IPS-15b (cell line): ENCODE measurements around the gene ZNF335.

Source experiments
- H3K27me3 ChIP-seq: one replicate; pipeline ENCODE4 v1.6.1; 2013; ENCODE audit warnings: low read length; ENCODE audit not compliant: control insufficient read depth, insufficient read depth
- H3K36me3 ChIP-seq: one replicate; pipeline ENCODE4 v1.6.1; 2013; ENCODE audit warnings: low read length; ENCODE audit not compliant: control insufficient read depth, insufficient read depth
- H3K4me1 ChIP-seq: one replicate; pipeline ENCODE4 v1.6.1; 2013; ENCODE audit warnings: mild to moderate bottlenecking, low read length; ENCODE audit not compliant: control insufficient read depth, insufficient read depth
- H3K4me3 ChIP-seq: one replicate; pipeline ENCODE4 v1.5.1; 2013; ENCODE audit warnings: low read depth, low read length
- H3K9ac ChIP-seq: one replicate; pipeline ENCODE4 v1.6.1; 2013; ENCODE audit warnings: low read depth, mild to moderate bottlenecking, low read length
- H3K9me3 ChIP-seq: one replicate; pipeline ENCODE4 v1.6.1; 2013; ENCODE audit warnings: mild to moderate bottlenecking, low read length; ENCODE audit not compliant: control insufficient read depth, insufficient read depth

The ZNF335 gene

DNA sequence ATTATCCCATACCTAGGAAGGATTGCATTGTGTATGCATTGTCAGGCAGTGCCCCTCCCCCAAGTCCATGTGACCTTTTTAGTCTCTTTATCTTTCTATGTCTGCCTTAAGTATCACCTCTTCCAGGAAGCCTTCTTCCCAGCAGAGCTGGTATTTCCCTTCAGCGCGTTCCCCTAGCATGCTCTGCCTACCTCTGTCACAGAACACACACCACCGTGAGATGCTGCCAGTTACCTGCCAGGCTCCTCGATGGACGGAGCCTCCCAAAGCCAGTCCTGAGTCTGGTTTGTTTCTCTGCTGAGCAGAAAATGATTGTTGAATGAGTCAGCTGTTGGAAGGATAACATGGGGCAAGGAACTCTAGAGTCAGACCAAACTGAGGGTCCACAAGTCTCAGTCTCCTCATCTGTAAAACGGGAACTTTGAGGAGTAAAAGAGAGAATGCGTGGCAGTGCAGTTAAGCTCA, 11.3 kb upstream of the ZNF335 start:
- no peaks in the 10 kb centered on the region for H3K9me3 ChIP-seq
- no peaks in the 10 kb centered on the region for H3K36me3 ChIP-seq
- no peak overlapping the region for H3K4me3 ChIP-seq
- no peaks in the 10 kb centered on the region for H3K27me3 ChIP-seq
- no peak overlapping the region for H3K9ac ChIP-seq
- peaks cover 6% of the 10 kb centered on the region for H3K4me1 ChIP-seq

DNA sequence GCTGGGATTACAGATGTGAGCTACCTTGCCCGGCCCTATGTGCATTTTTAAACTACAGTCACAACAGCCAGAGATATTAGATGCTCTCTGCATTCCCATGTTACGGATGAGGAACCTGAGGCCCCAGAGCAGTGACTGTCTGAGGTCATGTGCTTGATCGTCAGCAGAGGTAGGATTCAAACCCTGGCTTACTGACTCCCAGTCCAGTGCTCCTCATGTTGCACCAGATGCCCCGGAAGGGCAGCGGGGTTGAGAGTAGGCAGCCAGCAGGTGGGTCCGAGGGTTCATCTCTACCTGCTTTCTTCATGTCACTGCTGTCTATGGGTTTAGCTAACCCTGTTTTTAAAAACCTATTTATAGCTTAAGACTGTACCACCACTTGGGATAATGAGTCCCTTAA, 9.3 kb upstream of the ZNF335 start:
- Histone ChIP-seq H3K36me3 (no peaks in the 10 kb centered on the region), H3K9me3 (no peaks in the 10 kb centered on the region), H3K9ac (no peak overlapping the region), H3K4me3 (no peak overlapping the region), H3K27me3 (no peaks in the 10 kb centered on the region), H3K4me1 (peaks cover 6% of the 10 kb centered on the region)

DNA sequence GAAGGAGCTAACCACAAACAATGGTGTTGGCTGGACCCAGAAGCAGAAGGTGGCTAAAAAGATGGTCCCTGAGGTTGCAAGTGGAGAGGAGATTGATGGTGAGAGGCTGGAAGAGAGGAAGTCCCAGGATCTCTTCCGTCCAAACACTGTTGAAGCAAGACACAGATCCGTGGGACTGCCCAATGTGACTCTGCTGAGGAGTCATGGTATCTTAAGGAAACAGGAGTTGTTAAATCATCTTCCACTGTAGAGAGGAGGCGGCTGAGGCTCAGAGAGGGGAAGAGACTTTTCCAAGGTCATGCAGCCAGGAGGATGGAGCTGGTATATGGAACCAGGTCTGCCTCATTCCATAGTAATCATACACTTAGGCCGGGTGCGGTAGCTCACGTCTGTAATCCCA, 4.1 kb upstream of the ZNF335 start:
- no peaks in the 10 kb centered on the region for H3K9me3 ChIP-seq
- H3K36me3 ChIP-seq = no peaks in the 10 kb centered on the region
- no peak overlapping the region for H3K9ac ChIP-seq
- no peaks in the 10 kb centered on the region for H3K27me3 ChIP-seq
- no peaks in the 10 kb centered on the region for H3K4me1 ChIP-seq
- no peak overlapping the region for H3K4me3 ChIP-seq

DNA sequence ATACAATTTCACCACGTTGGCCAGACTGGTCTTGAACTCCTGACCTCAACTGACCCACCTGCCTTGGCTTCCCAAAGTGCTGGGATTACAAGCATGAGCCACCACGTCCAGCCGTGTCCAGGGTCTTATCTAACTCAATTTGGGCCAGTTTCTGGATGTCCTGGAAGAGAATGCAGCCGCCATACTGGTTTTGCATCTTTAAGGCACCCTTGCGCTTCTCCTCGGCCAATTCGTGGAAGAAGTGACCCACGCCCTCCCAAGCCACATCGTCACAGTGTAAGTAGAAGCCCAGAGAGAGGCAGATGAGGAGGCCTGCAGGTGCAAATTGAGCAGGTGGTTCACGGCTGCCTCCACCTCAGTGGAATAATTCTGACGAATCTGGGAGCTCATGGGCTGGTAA, 3.7 kb upstream of the ZNF335 start:
- no peak overlapping the region for H3K9ac ChIP-seq
- no peaks in the 10 kb centered on the region for H3K36me3 ChIP-seq
- no peak overlapping the region for H3K4me3 ChIP-seq
- H3K27me3 ChIP-seq = no peaks in the 10 kb centered on the region
- no peaks in the 10 kb centered on the region for H3K4me1 ChIP-seq
- H3K9me3 ChIP-seq = no peaks in the 10 kb centered on the region

DNA sequence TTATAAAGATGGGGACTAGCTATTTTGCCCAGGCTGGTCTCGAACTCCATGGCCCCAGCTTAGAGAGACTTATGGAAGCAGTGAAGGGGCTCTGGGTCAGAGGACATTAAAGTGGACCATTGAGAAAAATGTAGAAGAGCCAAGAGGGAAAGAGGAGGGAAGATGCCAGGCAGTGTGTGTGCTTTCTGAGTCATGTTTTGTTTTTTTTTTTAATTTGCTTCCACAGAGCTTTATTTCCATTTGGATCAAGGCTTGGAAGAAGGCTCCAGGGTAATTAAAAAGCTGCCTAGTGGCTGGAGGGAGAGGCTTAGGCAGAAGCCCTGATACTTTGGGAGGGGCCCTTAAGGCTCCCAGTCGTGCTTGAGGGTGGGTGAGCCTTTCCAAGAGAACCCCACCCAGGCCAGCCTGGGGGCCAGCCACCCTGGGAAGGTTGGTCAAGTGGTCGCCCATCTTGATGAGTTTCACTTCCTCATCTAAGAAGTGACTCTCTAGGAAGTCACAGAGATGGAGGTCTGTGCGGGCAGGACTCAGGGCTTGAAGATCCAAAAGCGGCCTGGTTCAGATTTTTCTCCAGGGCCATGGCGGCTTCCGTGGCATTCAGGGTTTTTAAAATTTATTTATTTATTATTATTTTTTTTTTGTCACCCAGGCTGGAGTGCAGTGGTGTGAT, 3.0 kb upstream of the ZNF335 start:
- no peak overlapping the region for H3K4me3 ChIP-seq
- no peaks in the 10 kb centered on the region for H3K27me3 ChIP-seq
- no peak overlapping the region for H3K9ac ChIP-seq
- H3K4me1 ChIP-seq = peaks cover 2% of the 10 kb centered on the region
- H3K9me3 ChIP-seq = no peaks in the 10 kb centered on the region
- H3K36me3 ChIP-seq = no peaks in the 10 kb centered on the region

DNA sequence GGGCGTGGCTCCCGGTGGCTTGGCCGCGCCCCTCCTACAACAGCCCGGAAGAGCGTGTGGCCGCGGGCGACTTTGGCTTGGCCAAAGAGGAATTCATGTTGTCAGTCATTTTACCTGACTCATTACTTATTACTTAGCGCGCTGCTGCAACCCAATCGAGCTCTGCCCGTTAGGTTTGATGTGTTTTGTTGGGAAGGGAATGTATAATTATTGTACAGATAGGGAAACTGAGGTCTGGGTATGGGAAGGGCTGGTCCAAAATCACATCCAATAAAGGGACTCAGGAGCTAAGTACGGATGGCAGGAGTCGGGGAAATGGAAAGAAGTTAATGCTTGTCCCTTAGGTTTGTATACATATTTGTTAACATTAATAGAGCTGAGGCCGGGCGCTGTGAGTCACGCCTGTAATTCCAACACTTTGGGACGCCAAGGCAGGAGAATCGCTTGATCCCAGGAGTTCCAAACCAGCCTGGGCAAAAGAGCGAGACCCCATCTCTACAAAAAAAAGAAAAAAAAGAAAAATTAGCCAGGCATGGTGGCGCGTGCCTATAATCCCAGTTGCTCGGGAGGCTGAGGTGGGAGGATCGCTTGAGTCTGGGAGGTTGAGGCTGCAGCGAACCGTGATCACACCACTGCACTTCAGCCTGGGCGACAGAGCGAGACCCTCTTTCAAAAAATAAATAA, 639 bp upstream of the ZNF335 start:
- Histone ChIP-seq H3K9ac (peak overlapping the region; percentile 100), H3K27me3 (no peaks in the 10 kb centered on the region), H3K36me3 (peaks cover 19% of the 10 kb centered on the region), H3K4me1 (peaks cover 2% of the 10 kb centered on the region), H3K9me3 (no peaks in the 10 kb centered on the region), H3K4me3 (peak overlapping the region; percentile 99)

GRCh38 chr20:45971425-45971674, 653 bp downstream of the ZNF335 start:
- Histone ChIP-seq H3K27me3 (no peaks in the 10 kb centered on the region), H3K36me3 (peaks cover 25% of the 10 kb centered on the region), H3K9me3 (no peaks in the 10 kb centered on the region), H3K4me1 (peaks cover 2% of the 10 kb centered on the region), H3K4me3 (peak overlapping the region; percentile 99), H3K9ac (peak overlapping the region; percentile 73)

- Histone ChIP-seq H3K4me1 (peaks cover 2% of the 10 kb centered on the region), H3K9me3 (no peaks in the 10 kb centered on the region), H3K9ac (peak overlapping the region; percentile 73), H3K4me3 (peak overlapping the region; percentile 99), H3K36me3 (peaks cover 25% of the 10 kb centered on the region), H3K27me3 (no peaks in the 10 kb centered on the region)
Measured at GRCh38 chr20:45970646-45971424, 1.2 kb downstream of the ZNF335 start.

DNA sequence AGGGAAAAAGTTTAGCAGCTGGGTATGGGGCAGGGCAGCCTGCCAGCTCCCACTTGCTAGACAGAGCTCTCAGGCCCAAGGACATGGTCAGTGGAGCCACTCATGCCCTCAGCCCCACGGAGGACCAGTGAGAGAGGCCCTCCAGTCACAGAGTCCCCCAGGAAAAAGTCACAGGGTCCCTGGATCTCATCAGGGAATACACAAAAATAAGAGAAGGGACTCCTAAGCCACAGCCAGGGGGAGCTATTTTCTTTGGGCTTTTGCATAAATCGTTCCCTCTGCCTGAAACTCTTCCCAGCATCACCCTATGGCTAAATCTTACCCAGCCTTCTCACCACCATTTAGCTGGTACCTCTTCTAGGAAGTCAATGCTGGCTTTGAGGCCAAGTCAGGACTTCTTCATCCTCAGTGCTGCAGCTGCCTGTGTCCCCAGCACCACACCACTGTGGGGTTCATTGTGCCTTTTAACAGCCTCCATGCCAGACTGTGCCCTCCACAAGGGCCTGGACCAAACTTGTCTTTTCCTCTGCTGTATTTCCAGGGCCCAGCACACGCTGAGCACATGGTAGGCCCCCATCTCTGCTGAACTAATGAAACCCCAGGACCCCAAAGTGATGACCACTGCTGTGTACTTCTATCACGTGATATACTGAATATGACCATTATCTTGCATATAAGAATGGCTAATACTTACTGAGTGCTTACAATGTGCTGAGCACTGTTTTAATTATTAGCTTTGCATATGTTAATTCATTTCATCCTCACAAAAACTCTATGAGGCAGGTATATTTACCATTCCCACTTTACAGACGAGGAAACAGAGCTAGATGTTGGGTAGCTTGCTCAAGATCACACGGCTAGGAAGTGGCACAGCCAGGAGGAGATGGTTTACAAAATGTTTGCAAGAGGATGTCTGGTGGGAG, 2.0 kb downstream of the ZNF335 start:
- no peaks in the 10 kb centered on the region for H3K9me3 ChIP-seq
- H3K27me3 ChIP-seq = no peaks in the 10 kb centered on the region
- peaks cover 2% of the 10 kb centered on the region for H3K4me1 ChIP-seq
- H3K9ac ChIP-seq = peak overlapping the region; percentile 50
- peak overlapping the region; percentile 20 for H3K4me3 ChIP-seq
- H3K36me3 ChIP-seq = peaks cover 29% of the 10 kb centered on the region

DNA sequence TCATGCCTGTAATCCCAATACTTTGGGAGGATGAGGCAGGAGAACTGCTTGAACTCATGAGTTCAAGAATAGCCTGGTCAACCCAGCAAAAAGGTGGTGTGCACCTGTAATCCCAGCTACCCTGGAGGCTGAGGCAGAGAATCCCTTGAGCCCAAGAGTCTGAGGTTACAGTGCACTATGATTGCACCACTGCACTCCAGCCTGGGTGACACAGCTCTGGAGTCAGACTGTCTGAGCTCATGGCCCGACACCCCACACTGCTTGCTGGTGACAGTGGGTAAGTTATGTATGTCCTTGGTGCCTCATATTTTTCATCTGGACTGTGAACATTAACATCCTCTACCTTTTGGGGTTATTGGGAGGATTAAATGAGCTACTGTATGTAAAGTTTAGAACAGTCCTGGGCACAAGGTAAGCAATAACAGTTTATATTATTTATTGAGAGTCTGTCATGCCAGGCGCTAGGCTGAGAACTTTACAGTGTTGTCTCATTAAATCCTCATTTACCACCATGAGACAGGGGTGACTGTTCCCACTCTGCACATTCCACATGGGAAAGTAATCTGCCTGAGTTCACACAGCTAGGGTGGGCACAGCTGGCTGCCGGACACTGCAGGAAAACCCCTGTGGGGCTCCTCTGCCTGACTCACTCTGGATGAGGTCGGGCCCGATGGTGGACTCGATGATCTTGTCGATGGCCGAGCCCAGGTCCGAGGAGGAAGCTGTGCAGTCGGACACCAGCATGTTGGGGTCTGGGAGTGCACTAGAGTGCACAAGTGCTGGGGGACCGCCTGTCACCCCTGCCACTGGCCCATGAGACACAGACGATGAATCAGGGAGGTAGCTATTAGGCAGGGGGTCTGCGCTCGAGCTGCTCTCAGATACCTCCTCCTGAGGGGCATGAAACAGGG, 2.9 kb downstream of the ZNF335 start:
- Histone ChIP-seq H3K9ac (no peak overlapping the region), H3K4me3 (no peak overlapping the region), H3K9me3 (no peaks in the 10 kb centered on the region), H3K4me1 (peaks cover 2% of the 10 kb centered on the region), H3K36me3 (peaks cover 34% of the 10 kb centered on the region), H3K27me3 (no peaks in the 10 kb centered on the region)
